PC-9 (cell line): ENCODE results near the gene CTRB2.

Source experiments
- EZH2 ChIP-seq: fragments of 200-600 bp; sonication (generic); IDR thresholded peaks from 2 replicates; pipeline ENCODE4 v1.8.0; 2017; ENCODE audit warnings: antibody characterized with exemption, low read depth
- TF ChIP-seq, protein P1 (sequence below): fragments of 200-600 bp; sonication (generic); conservative IDR thresholded peaks from 2 replicates; pipeline ENCODE4 v1.6.1; 2017; ENCODE audit warnings: mixed run types, antibody characterized with exemption, mild to moderate bottlenecking, moderate library complexity

DNA sequence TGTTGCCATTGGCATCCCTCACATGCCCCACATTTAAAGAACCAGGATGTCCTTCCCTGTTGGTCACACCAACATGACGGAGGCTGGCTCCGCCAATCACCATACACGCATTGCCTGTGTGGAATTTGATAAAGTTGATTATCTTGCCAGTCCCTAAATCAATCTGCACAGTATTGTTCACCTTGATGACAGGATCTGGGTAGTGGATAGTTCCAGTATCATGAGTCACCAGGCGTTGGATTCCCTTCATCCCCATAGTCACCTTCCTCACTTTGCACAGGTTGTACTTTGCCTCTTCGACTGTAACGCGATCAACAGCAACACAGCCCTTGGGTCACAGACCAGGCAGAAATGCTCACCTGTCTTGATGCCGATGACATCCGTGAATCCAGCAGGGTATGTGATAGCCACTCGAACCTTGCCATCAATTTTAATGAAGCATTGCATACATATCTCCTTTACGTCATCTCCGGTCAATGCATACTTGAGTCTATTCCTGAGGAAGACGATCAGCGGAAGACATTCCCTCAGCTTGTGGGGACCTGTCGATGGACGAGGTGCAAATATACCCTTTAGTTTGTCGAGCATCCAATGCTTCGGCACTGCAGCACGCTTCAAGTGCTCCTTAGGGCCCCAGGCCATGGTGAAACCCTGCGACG, 14.2 kb downstream of the CTRB2 start:
- TF ChIP-seq, protein P1, sequence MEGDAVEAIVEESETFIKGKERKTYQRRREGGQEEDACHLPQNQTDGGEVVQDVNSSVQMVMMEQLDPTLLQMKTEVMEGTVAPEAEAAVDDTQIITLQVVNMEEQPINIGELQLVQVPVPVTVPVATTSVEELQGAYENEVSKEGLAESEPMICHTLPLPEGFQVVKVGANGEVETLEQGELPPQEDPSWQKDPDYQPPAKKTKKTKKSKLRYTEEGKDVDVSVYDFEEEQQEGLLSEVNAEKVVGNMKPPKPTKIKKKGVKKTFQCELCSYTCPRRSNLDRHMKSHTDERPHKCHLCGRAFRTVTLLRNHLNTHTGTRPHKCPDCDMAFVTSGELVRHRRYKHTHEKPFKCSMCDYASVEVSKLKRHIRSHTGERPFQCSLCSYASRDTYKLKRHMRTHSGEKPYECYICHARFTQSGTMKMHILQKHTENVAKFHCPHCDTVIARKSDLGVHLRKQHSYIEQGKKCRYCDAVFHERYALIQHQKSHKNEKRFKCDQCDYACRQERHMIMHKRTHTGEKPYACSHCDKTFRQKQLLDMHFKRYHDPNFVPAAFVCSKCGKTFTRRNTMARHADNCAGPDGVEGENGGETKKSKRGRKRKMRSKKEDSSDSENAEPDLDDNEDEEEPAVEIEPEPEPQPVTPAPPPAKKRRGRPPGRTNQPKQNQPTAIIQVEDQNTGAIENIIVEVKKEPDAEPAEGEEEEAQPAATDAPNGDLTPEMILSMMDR = no peak
- no peak for TF ChIP-seq EZH2
